HFFc6 (cell line): ENCODE results near the gene TNS3. TPM values are rescaled to one million over a fixed set of nuclear protein-coding genes. Genes with fewer than 3 reads are reported as not detected.

Experiments
- DNase-seq: peaks from one replicate; pipeline ENCODE4 v3.0.0-alpha.2; 2018
- H3K27ac Mint-ChIP-seq: 2 replicates; pipeline ENCODE4 v1.8.0; 2020; ENCODE audit warnings: mild to moderate bottlenecking, mixed read lengths
- H3K27me3 Mint-ChIP-seq: 2 replicates; pipeline ENCODE4 v1.8.0; 2021; ENCODE audit warnings: mild to moderate bottlenecking, moderate library complexity, mixed read lengths; ENCODE audit not compliant: insufficient read depth
- H3K36me3 Mint-ChIP-seq: 2 replicates; pipeline ENCODE4 v1.8.0; 2021; ENCODE audit warnings: low read depth, mixed read lengths
- H3K4me1 Mint-ChIP-seq: 2 replicates; pipeline ENCODE4 v1.8.0; 2020; ENCODE audit warnings: low read depth, mixed read lengths
- H3K4me3 Mint-ChIP-seq: 2 replicates; pipeline ENCODE4 v1.8.0; 2020; ENCODE audit warnings: mild to moderate bottlenecking, moderate library complexity, mixed read lengths
- H3K9me3 Mint-ChIP-seq: 2 replicates; pipeline ENCODE4 v1.8.0; 2020; ENCODE audit warnings: mild to moderate bottlenecking, mixed read lengths
- total RNA-seq, 6 experiments: library from RNA; stranded (reverse); fragmentation: NEBNext Ultra II Directional; extraction: Animal tissue kit (Norgen Biotek cat#: 25700); gene quantifications; 2 replicates in 1 of 6; 3 replicates in 5 of 6; pipeline ENCODE4 v1.2.3, GENCODE V29; 2021
- TF ChIP-seq, protein P1 (sequence below): fragments of 200-600 bp; sonication (generic); IDR thresholded peaks from 2 replicates; pipeline ENCODE4 v1.5.0; 2021; ENCODE audit warnings: antibody characterized with exemption, mild to moderate bottlenecking

The TNS3 gene
- total RNA-seq, 6 experiments from 2014 or later: 50.8 to 77.0 (median 67.8) TPM

DNA sequence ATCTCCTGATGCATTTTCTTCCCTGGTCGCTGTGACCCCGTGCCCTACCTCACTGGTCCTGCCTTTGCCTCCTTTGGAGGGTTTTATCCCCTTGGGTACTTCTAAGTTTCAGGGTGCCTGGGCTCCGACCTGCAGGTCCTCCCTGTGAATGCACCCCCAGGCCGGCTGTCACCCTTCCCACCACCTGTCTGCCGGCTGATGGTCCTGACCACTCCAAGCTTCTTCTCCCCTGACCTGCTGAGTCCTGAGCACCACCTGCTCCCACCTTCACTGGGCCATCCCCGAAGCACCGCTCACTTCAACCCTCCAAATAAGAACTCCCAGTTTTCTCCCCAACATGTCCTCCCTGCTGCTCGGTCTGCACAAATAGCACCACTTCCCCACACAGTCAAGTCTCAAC lies 33.4 kb downstream of the TNS3 start:
- TF ChIP-seq, protein P1, sequence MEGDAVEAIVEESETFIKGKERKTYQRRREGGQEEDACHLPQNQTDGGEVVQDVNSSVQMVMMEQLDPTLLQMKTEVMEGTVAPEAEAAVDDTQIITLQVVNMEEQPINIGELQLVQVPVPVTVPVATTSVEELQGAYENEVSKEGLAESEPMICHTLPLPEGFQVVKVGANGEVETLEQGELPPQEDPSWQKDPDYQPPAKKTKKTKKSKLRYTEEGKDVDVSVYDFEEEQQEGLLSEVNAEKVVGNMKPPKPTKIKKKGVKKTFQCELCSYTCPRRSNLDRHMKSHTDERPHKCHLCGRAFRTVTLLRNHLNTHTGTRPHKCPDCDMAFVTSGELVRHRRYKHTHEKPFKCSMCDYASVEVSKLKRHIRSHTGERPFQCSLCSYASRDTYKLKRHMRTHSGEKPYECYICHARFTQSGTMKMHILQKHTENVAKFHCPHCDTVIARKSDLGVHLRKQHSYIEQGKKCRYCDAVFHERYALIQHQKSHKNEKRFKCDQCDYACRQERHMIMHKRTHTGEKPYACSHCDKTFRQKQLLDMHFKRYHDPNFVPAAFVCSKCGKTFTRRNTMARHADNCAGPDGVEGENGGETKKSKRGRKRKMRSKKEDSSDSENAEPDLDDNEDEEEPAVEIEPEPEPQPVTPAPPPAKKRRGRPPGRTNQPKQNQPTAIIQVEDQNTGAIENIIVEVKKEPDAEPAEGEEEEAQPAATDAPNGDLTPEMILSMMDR: no peak
- H3K4me3 Mint-ChIP-seq: no peak overlapping the region
- no peak for DNase-seq
- no peaks in the 10 kb centered on the region for H3K9me3 Mint-ChIP-seq
- peaks cover 16% of the 10 kb centered on the region for H3K36me3 Mint-ChIP-seq
- H3K27me3 Mint-ChIP-seq: peaks cover 2% of the 10 kb centered on the region; the same call in 1 of the 2 replicates
- H3K27ac Mint-ChIP-seq: no peak overlapping the region
- H3K4me1 Mint-ChIP-seq: peaks cover 49% of the 10 kb centered on the region

DNA sequence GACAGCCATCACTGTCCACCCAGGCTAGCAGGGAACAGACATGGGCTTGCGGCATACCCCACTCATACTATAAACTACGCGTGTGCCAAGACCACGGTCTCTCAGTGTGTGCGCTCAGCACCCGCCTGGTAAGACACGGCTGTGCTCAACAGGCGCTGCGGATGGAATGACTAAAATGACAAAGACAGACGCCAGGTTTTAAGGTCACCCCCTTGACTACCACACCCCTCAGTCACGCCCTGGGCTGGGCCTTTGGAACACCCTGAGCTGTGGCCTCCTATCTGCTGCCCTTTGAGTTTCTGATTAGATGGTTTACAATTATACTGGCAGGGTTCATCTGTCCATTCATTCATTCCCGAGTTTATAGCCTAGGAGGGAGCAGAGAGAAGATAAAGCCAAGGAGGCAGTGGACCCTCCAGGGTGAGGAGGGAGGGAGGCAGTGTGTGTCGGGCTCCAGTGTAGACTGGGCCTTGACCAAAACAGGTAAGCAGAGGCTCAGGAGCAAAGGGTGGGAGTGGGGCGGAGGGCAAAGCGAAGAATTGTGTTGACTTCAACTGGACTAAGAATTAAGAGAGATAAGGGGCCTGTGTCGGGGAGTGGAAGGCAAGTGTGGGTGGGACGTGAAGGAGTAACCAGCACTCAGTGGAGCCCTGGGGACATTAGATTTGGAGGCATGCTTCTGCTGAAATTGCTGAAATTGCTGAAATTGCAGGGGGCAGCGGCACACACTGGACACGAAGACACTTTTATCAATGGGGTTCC lies 35.0 kb downstream of the TNS3 start:
- no peak overlapping the region for H3K27ac Mint-ChIP-seq
- H3K36me3 Mint-ChIP-seq: 0 out of 2 replicates have a peak, but pooled peaks cover 9% of the 10 kb centered on the region
- no peaks in the 10 kb centered on the region for H3K9me3 Mint-ChIP-seq
- DNase-seq: no peak
- no peak overlapping the region for H3K4me3 Mint-ChIP-seq
- peaks cover 2% of the 10 kb centered on the region; the same call in 1 of the 2 replicates for H3K27me3 Mint-ChIP-seq
- H3K4me1 Mint-ChIP-seq: peaks cover 33% of the 10 kb centered on the region
- TF ChIP-seq, protein P1: no peak

DNA sequence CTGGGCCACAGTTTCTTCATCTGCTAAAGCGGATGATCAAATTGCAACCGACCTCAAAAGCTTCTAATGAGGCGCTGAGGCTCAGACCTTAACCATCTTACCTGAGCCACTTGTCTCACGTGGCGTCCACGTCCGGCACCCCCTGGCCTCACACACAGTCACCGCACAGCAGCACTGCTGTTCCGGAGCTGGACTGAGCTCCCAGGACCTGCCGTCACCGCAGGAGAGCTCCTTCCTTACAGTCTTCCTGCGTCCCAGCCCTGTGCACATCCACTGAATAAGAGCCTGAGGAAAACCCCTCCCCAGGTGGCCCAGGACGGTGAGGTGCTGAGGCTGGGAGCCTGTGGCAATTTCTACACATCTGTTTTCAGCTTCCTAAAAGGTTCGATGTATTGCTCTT lies 35.7 kb downstream of the TNS3 start:
- no peaks in the 10 kb centered on the region for H3K9me3 Mint-ChIP-seq
- TF ChIP-seq, protein P1: no peak
- peaks cover 2% of the 10 kb centered on the region; the same call in 1 of the 2 replicates for H3K27me3 Mint-ChIP-seq
- H3K4me3 Mint-ChIP-seq: no peak overlapping the region
- peaks cover 11% of the 10 kb centered on the region for H3K36me3 Mint-ChIP-seq
- H3K4me1 Mint-ChIP-seq: peaks cover 26% of the 10 kb centered on the region
- no peak overlapping the region for H3K27ac Mint-ChIP-seq
- DNase-seq: no peak

DNA sequence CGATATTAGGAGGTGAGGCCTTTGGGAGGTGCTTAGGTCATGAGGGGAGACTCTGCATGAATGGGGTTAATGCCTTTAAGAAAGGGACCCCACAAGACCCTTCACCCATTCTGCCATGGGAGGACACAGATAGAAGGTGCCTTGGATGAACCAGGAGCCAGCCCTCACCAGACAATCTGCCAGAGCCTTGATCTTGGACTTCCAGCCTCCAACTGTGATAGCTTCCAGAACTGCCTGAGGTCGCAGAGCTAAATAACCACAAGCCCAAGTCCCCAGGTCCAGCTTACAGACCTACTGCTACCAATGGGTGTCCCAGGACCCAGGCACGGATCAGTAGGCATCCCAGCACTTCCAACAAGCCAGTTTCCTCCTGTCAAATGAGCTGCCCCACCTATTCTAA lies 37.5 kb downstream of the TNS3 start:
- no peak overlapping the region for H3K4me3 Mint-ChIP-seq
- TF ChIP-seq, protein P1: no peak
- peaks cover 39% of the 10 kb centered on the region for H3K4me1 Mint-ChIP-seq
- H3K9me3 Mint-ChIP-seq: no peaks in the 10 kb centered on the region
- no peak for DNase-seq
- H3K27me3 Mint-ChIP-seq: peaks cover 3% of the 10 kb centered on the region
- peaks cover 16% of the 10 kb centered on the region for H3K36me3 Mint-ChIP-seq
- H3K27ac Mint-ChIP-seq: no peak overlapping the region

DNA sequence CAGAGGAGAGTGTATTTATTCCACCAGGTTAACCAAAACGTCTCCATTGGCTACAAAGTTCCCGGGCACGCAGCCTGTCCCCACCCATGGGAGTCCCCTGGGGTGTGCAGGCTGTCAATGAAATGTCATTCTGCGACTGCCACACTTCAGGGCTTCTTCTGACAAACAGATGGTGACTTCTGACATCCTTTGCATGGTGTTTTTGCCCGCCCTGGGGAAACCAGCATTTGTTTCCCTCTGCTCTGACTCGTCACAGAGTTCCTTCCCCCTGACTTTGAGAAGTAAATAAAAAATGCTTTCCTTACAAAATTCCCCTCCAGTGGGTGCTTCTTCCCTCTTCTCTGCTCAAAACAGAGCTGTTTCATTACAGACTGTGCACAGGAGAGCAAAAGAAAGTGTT lies 38.2 kb downstream of the TNS3 start:
- no peak overlapping the region for H3K4me3 Mint-ChIP-seq
- H3K27ac Mint-ChIP-seq: no peak overlapping the region
- TF ChIP-seq, protein P1: no peak

More for the DNA sequence above, 38.2 kb downstream of the TNS3 start:
- DNase-seq: no peak
- H3K36me3 Mint-ChIP-seq: peaks cover 18% of the 10 kb centered on the region
- H3K9me3 Mint-ChIP-seq: no peaks in the 10 kb centered on the region
- peaks cover 3% of the 10 kb centered on the region for H3K27me3 Mint-ChIP-seq
- H3K4me1 Mint-ChIP-seq: peaks cover 42% of the 10 kb centered on the region
